WTC11 (cell line): ENCODE results near the gene MMP28. TPM values are rescaled to one million over a fixed set of nuclear protein-coding genes. Genes with fewer than 3 reads are reported as not detected.

ENCODE experiments used
- ATAC-seq: fragments of 200-7000 bp; cut with Tn5 transposase; 2 replicates; pipeline ENCODE4 v1.10.0; 2021; ENCODE audit warnings: mild to moderate bottlenecking, moderate library complexity
- CTCF ChIA-PET: fragments of 300-600 bp; sonication (Branson Sonifier 250); formaldehyde crosslinking; loops from one replicate; lab custom pipeline; 2021; ENCODE audit warnings: antibody characterized with exemption; lab: Charles Lee
- POLR2A ChIA-PET: fragments of 350-600 bp; sonication (Branson Sonifier 250); formaldehyde crosslinking; loops from one replicate; lab custom pipeline; 2021; ENCODE audit warnings: antibody characterized with exemption; lab: Charles Lee
- DNase-seq: peaks from one replicate; pipeline ENCODE4 v3.0.0; 2021; ENCODE audit warnings: low spot score
- H3K27ac Mint-ChIP-seq: 2 replicates; pipeline ENCODE4 v1.8.0; 2021; ENCODE audit warnings: mixed read lengths
- H3K27me3 Mint-ChIP-seq: 2 replicates; pipeline ENCODE4 v1.8.0; 2021; ENCODE audit warnings: low read depth, mild to moderate bottlenecking, moderate library complexity, mixed read lengths
- H3K36me3 Mint-ChIP-seq: 2 replicates; pipeline ENCODE4 v1.8.0; 2021; ENCODE audit warnings: mixed read lengths
- H3K4me1 Mint-ChIP-seq: 2 replicates; pipeline ENCODE4 v1.8.0; 2022; ENCODE audit warnings: mixed read lengths
- H3K4me3 Mint-ChIP-seq: 2 replicates; pipeline ENCODE4 v1.8.0; 2021; ENCODE audit warnings: mild to moderate bottlenecking, moderate library complexity, mixed read lengths
- H3K9me3 Mint-ChIP-seq: 2 replicates; pipeline ENCODE4 v1.8.0; 2021; ENCODE audit warnings: mixed read lengths
- ARID4B ChIP-seq: sonication (generic); formaldehyde crosslinking; IDR thresholded peaks from 2 replicates; pipeline ENCODE4 v1.8.0; 2023; ENCODE audit warnings: missing genetic modification reagents, mild to moderate bottlenecking, borderline replicate concordance
- ATF1 ChIP-seq: sonication (generic); formaldehyde crosslinking; IDR thresholded peaks from 2 replicates; pipeline ENCODE4 v1.8.1; 2023; ENCODE audit warnings: mild to moderate bottlenecking, moderate library complexity, missing genetic modification reagents
- ATF2 ChIP-seq: sonication (generic); formaldehyde crosslinking; IDR thresholded peaks from 2 replicates; pipeline ENCODE4 v1.8.1; 2022; ENCODE audit warnings: low read depth, missing genetic modification reagents, borderline replicate concordance
- CTCF ChIP-seq: fragments of 200-600 bp; IDR thresholded peaks from 2 replicates; pipeline ENCODE4 v1.8.0; 2022; ENCODE audit warnings: antibody characterized with exemption
- ELF4 ChIP-seq: sonication (generic); formaldehyde crosslinking; IDR thresholded peaks from 2 replicates; pipeline ENCODE4 v1.8.1; 2022; ENCODE audit warnings: low read depth, mild to moderate bottlenecking, moderate library complexity, missing genetic modification reagents
- FOXK1 ChIP-seq: sonication (generic); formaldehyde crosslinking; IDR thresholded peaks from 2 replicates; pipeline ENCODE4 v1.8.0; 2022; ENCODE audit warnings: mild to moderate bottlenecking, moderate library complexity, missing genetic modification reagents
- HMGXB4 ChIP-seq: sonication (generic); formaldehyde crosslinking; IDR thresholded peaks from 2 replicates; pipeline ENCODE4 v1.8.1; 2023; ENCODE audit warnings: mild to moderate bottlenecking, moderate library complexity, missing genetic modification reagents
- IRF1 ChIP-seq: sonication (generic); formaldehyde crosslinking; IDR thresholded peaks from 2 replicates; pipeline ENCODE4 v1.8.0; 2023; ENCODE audit warnings: missing genetic modification reagents
- NFE2L1 ChIP-seq: sonication (generic); formaldehyde crosslinking; IDR thresholded peaks from 2 replicates; pipeline ENCODE4 v1.8.1; 2023; ENCODE audit warnings: missing genetic modification reagents
- OVOL2 ChIP-seq: fragments of 250-450 bp; sonication (Bioruptor Pico); IDR thresholded peaks from 2 replicates; pipeline ENCODE4 v1.9.0; 2021; ENCODE audit warnings: mild to moderate bottlenecking, borderline replicate concordance
- PRDM15 ChIP-seq: sonication (generic); formaldehyde crosslinking; IDR thresholded peaks from 2 replicates; pipeline ENCODE4 v1.8.0; 2022; ENCODE audit warnings: missing genetic modification reagents
- SOX15 ChIP-seq: fragments of 250-450 bp; sonication (Bioruptor Pico); IDR thresholded peaks from 2 replicates; pipeline ENCODE4 v1.9.0; 2021; ENCODE audit warnings: mild to moderate bottlenecking
- USF2 ChIP-seq: sonication (generic); formaldehyde crosslinking; IDR thresholded peaks from 2 replicates; pipeline ENCODE4 v1.8.1; 2023; ENCODE audit warnings: mild to moderate bottlenecking, missing genetic modification reagents, moderate library complexity
- ZBTB21 ChIP-seq: sonication (generic); formaldehyde crosslinking; IDR thresholded peaks from 2 replicates; pipeline ENCODE4 v1.8.1; 2023; ENCODE audit warnings: mild to moderate bottlenecking, missing genetic modification reagents, borderline replicate concordance
- ZNF138 ChIP-seq: sonication (generic); formaldehyde crosslinking; conservative IDR thresholded peaks from 2 replicates; pipeline ENCODE4 v1.8.1; 2022; ENCODE audit warnings: mild to moderate bottlenecking, moderate library complexity, missing genetic modification reagents
- total RNA-seq: library from RNA; stranded (reverse); gene quantifications from 3 replicates; pipeline ENCODE4 v1.2.3, GENCODE V29; 2021

Gene MMP28
- total RNA-seq, 1 experiment from 2014 or later = 0.22 TPM

GRCh38 chr17:35748341-35748841, 47.0 kb downstream of the MMP28 start:
- Mint-ChIP-seq H3K36me3 (no peaks in the 10 kb centered on the region), H3K4me1 (peaks cover 28% of the 10 kb centered on the region), H3K9me3 (no peaks in the 10 kb centered on the region), H3K27ac (no peak overlapping the region), H3K4me3 (no peak overlapping the region), H3K27me3 (peaks cover 40% of the 10 kb centered on the region)
- CTCF ChIA-PET = interaction anchor here (1.3 to 8.3 kb wide), 14 partner anchors 11 to 435 kb away, joined by 3 to 100 read pairs (median 6); partner anchors contain the start of genes C17orf50, PEX12, RASL10B and TAF15
- POLR2A ChIA-PET = no interaction called here
- TF ChIP-seq PRDM15 (CRISPR knock-in tag) (no peak), ELF4 (CRISPR knock-in tag) (no peak), SOX15 (CRISPR knock-in tag) (no peak), USF2 (CRISPR knock-in tag) (no peak)
- DNase-seq (no peak), ATAC-seq (no peak)

- no peaks in the 10 kb centered on the region for H3K36me3 Mint-ChIP-seq
- H3K4me3 Mint-ChIP-seq = no peak overlapping the region
- CTCF ChIA-PET = interaction anchor here (0.5 to 8.3 kb wide), 47 partner anchors 8 to 740 kb away, joined by 3 to 100 read pairs (median 4); partner anchors contain the start of genes AP2B1, C17orf50, PEX12 and RASL10B
- ATAC-seq (peak; percentile 80), DNase-seq (peak; percentile 87)
- peaks cover 22% of the 10 kb centered on the region for H3K4me1 Mint-ChIP-seq
- H3K9me3 Mint-ChIP-seq = no peaks in the 10 kb centered on the region
- TF ChIP-seq CTCF (peak; percentile 85), ATF2 (no peak), NFE2L1 (CRISPR knock-in tag) (no peak)
- H3K27ac Mint-ChIP-seq = no peak overlapping the region
- H3K27me3 Mint-ChIP-seq = peaks cover 48% of the 10 kb centered on the region
- POLR2A ChIA-PET = interaction anchor here (0.6 to 1.2 kb wide), 2 partner anchors 61 to 134 kb away, joined by 3 to 4 read pairs; partner anchors contain the start of gene TAF15
Measured at GRCh38 chr17:35747540-35748017, 47.9 kb downstream of the MMP28 start.

- no peak for DNase-seq
- CTCF ChIA-PET = interaction anchor here (0.5 to 6.9 kb wide), 4 partner anchors 16 to 201 kb away, joined by 3 to 85 read pairs (median 20); partner anchors contain the start of gene RASL10B
- no peak overlapping the region for H3K4me3 Mint-ChIP-seq
- H3K36me3 Mint-ChIP-seq = 0 out of 2 replicates have a peak, but pooled peaks cover 1% of the 10 kb centered on the region
- H3K27ac Mint-ChIP-seq = no peak overlapping the region
- peaks cover 17% of the 10 kb centered on the region for H3K4me1 Mint-ChIP-seq
- peaks cover 55% of the 10 kb centered on the region for H3K27me3 Mint-ChIP-seq
- H3K9me3 Mint-ChIP-seq = no peaks in the 10 kb centered on the region
- POLR2A ChIA-PET = no interaction called here
- ATAC-seq = no peak
- TF ChIP-seq ZNF138 (CRISPR knock-in tag) = no peak
- TF ChIP-seq IRF1 = no peak
- TF ChIP-seq ATF1 (CRISPR knock-in tag) = no peak
- no peak for TF ChIP-seq FOXK1 (CRISPR knock-in tag)
- TF ChIP-seq ARID4B (CRISPR knock-in tag) = no peak
- no peak for TF ChIP-seq HMGXB4 (CRISPR knock-in tag)
- TF ChIP-seq OVOL2 (CRISPR knock-in tag) = no peak
- TF ChIP-seq ZBTB21 (CRISPR knock-in tag) = no peak
Measured at GRCh38 chr17:35745749-35746320, 49.6 kb downstream of the MMP28 start.
